Stimulated activated CD8-positive, alpha-beta memory T cell treated with anti-CD3 and anti-CD28 coated beads, Interleukin-15, amount 100 ng/mL, for 1 hour (primary cell): ENCODE data around the gene SF1.
"Not testable (repeated sequence)": the region's sequence is repeated elsewhere in the genome, so short reads cannot be mapped to it uniquely, and the experiment has no call there.

Source experiments
- DNase-seq: peaks from one replicate; pipeline ENCODE4 v3.0.0-alpha.2; 2020; ENCODE audit warnings: low read depth

Gene SF1, protein sequence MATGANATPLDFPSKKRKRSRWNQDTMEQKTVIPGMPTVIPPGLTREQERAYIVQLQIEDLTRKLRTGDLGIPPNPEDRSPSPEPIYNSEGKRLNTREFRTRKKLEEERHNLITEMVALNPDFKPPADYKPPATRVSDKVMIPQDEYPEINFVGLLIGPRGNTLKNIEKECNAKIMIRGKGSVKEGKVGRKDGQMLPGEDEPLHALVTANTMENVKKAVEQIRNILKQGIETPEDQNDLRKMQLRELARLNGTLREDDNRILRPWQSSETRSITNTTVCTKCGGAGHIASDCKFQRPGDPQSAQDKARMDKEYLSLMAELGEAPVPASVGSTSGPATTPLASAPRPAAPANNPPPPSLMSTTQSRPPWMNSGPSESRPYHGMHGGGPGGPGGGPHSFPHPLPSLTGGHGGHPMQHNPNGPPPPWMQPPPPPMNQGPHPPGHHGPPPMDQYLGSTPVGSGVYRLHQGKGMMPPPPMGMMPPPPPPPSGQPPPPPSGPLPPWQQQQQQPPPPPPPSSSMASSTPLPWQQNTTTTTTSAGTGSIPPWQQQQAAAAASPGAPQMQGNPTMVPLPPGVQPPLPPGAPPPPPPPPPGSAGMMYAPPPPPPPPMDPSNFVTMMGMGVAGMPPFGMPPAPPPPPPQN

GRCh38 chr11:64778473-64779298 is at the start of gene SF1:
Gene SF1, minus strand, starts transcription at chr11:64778542. Its CDS starts 150 bp downstream, at chr11:64778392.
- peak; percentile 98 for DNase-seq

- DNase-seq: no peak
Observed at GRCh38 chr11:64827451-64827839, 49.1 kb upstream of the SF1 start.

DNA sequence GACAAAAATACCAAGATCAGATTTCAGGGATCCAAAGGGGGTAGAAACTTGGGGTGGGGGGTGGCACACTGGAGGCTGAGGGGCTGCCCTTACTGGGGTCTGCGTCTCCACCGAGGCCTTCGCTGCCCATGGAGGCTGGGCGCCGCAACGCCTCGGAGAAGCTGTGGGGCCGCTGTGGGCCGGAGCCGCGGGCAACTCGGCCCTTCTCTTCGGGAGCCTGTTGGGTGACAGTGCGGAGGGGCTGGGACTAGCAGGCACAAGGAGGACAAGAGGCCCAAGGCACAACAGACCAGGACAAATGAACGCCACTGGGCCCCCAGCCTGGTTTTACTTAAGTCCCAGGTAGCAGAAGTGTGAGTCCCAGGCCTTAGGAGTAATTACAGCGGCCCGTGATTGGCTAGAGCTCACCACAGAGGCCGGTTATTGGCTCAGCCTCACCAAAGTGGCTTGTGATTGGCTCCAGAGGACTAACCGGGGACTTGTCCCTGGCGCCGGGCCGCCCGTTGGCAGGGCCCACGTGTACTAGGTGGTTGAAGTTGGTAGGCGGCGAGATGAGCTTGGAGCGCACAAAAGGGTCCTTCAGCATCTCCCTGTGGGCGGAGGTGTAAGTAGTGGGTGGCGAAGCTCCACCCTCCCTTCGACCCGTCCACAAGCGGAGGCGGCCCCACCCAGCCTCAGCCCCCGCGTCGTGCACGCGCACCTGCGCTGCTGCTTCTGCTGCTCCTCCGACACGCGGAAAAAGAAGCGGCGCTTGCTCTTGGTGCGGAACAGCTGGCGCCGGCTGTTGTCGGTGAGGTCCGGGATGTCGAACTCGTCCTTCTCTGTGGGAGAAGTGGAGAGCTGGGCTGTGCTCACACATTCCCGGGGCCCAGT is 48.5 kb upstream of the SF1 start:
- no peak for DNase-seq

- no peak for DNase-seq
Observed at GRCh38 chr11:64826062-64826461, 47.7 kb upstream of the SF1 start.

DNA sequence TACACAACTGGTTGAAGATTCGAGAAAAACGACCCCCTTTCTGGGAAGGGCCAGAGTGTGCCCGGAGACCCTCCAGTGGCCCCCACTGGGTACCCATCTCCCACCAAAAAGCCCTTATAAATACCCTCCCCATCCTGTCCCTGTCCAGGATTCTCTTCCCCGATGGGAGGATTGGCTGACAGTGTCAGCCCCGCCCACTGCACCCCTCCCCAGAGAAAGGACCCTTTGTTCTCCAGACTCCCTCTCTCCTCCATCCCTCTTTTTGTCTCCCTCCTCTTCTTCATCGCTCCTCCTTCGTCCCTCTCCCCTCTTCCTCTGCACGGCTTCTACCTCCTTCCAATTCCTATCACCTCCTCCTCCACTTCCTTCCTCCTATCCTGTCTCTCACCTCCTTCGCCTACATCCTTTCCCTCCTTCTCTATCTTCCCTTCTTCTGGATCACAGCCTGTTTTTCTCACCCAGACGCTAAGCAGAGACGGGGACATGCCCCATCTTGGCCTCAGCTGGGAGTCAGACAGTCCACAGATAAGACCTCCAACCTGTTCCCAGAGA is 45.3 kb upstream of the SF1 start:
- DNase-seq: no peak

GRCh38 chr11:64817476-64817875 is 39.1 kb upstream of the SF1 start:
- no peak for DNase-seq

DNA sequence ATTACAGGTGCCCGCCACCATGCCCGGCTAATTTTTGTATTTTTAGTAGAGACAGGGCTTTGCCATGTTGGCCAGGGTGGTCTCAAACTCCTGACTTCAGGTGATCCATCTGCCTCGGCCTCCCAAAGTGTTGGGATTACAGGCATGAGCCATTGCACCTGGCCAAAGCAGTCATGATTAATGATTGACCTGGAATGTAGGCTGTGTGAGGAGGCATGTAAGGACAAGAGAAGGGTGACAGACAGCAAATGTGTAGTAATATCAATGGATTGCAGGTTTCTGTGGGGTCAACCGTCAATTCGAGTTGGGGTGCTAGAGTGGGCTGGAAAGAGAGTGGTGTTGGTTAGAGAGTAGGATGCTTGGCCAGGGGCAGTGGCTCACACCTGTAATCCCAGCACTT is 37.1 kb upstream of the SF1 start:
- DNase-seq: not testable (repeated sequence)

GRCh38 chr11:64814712-64815187 is 36.4 kb upstream of the SF1 start:
- DNase-seq: no peak

- DNase-seq: no peak
Observed at GRCh38 chr11:64813826-64814225, 35.5 kb upstream of the SF1 start.

GRCh38 chr11:64810891-64811272 is 32.5 kb upstream of the SF1 start:
- no peak for DNase-seq

DNA sequence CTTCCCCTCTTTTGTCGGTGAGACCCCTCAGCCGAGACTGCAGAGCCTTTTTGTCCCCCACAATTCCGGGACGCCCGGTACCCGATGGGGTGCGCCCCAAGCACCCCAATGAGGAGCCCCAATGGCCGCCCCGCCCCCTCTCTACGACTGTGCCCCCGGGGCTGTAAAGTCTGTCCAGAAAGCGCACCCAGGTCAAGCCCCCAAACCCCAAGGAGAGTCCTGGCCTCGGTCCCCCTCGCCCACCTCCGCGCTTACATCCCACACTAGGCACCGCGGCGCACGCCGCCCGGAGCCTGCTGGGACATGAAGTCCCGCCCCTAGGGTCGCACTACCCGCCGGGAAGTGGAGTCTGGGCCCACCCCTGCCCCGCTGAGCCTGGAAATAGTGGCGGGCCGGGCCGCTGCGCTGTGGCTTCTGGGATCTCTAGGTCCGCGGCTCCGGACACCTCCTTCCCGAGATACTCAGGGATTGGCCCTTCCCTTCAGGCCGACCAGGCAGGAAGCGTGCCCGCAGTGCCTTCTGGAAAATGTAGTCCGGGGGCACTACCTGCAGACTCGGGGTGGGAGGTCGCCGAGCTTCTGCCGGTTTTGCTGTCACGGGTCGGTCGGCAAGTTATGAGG is 32.0 kb upstream of the SF1 start, which contains the start of gene MEN1:
Gene MEN1, minus strand, starts transcription at position 281 of the 620 bp plus-strand sequence. CDS start 442 bp downstream, outside the sequence.
- DNase-seq: peak; percentile 42

DNA sequence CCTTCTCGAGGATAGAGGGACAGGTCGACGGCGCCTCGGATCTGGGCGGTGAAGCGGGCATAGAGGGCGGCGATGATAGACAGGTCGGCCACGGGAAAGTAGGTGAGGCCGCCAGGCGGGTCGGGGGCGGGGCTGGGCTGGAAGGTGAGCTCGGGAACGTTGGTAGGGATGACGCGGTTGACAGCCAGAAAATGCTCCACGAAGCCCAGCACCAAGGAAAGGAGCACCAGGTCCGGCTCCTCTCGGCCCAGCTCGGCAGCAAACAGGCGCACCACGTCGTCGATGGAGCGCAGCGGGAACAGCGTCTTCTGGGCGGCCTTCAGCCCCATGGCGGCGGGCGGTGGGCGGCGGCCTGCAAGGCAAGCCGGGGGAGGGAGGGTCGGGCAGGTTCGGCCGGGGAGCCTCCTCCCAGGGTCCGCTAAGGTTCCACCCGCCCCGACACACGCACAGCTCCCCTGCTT is 31.5 kb upstream of the SF1 start:
- DNase-seq: no peak

GRCh38 chr11:64805481-64805880 is 27.1 kb upstream of the SF1 start:
- DNase-seq: no peak

DNA sequence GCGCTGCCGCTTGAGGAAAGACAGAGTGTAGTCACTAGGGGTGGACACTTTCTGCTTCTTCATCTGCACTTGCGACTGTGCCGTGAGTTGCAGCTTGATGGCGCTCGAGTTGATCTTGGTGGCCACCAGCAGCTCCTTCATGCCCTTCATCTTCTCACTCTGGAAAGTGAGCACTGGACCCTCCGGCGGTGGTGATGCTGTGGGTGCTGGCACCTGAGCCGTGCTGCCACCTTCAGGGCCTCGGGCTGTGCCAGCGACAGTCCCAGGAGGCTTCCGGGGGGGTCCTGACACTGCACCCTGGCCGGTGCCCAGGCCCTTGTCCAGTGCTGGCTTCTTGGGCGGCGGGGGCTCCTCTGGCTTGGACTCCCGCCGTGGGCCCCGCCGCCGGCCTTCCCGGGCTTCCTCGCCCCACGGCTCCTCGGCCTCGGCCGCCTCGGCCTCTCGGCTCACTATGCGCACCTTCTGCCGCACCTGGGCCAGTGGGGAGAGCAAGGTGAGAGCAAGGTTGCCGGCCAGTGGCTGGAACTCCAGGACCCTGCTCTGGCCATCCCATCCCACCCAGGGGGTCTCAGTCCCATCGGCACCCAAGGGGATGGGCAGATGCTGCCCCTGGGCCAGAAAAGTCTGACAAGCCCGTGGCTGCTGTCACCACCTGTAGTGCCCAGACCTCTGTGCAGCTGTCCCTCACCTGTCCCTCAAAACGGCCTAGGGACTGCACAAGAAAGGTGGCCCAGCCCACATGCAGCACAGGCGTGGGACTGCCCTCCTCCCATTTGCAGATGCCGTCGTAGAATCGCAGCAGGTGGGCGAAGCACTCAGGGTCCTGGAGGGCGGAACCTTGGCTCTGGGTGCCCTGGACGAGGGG is 26.2 kb upstream of the SF1 start:
- DNase-seq: no peak

DNA sequence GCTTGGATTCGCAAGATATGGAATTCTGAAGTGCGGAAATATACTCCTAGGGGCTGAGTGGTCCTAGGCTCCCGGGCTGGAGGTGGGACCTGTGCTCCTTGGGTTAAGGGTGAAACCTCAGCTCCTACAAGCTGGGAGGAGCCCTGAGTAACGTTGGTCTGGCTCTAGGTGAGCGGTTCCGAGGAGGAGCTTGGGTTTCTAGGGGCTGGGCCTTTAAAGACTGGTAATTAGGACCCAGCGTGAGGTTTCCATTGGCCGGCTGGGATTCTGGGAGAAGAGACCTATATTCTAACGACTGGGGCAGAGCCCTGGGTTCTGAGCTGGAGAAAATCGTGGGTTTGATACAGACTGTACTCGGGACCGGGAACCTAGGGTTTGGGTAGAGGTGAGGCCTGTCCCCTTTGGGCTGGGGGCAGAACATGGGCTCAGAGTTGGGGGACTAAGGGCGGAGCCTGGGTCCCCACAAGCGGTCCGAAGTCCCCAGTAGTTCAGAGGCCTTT is 25.6 kb upstream of the SF1 start:
- no peak for DNase-seq

DNA sequence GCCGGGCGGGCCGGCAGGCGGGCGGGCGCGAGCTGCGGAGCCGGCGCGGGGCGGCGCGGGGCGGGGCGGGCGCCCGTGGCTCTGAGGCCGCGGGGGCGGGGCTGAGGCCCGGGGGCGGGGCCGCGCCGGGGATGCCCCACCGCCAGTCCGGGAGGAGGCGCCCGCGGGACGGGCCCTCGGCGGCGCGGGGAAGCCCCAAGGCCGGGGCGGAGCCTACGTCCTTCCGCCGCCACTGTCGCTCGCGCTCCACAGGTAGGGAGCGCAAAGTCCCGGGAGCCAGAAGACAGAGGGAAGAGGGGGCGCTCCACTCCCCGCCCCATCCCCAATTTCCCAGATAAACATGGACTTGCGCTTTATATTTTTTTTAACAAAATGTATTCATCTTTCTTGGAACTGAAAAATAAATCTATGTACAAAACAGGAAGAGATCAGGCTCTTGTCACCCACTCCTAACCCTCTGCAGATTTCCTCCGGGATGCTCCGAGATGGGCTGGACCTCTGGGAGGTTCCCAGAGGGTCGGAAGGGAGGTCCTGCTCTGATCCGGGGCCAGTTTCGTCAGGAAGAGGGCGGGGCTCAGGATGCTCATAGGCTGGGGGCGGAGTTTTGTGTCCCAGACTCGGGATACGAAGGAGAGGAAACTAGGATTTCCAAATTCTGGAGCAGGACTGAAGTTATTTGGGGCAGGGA is 25.0 kb upstream of the SF1 start, which contains the start of gene MAP4K2:
Gene MAP4K2, minus strand, starts transcription at position 57 of the 688 bp plus-strand sequence. CDS start 65 bp downstream, outside the sequence.
- peak; percentile 57 for DNase-seq

GRCh38 chr11:64802370-64803157 is 24.2 kb upstream of the SF1 start:
- no peak for DNase-seq
